AG20443 (cell line): ENCODE data around the gene PPM1N.
"Not testable (repeated sequence)": the region's sequence is repeated elsewhere in the genome, so short reads cannot be mapped to it uniquely, and the experiment has no call there.

Experiments
- DNase-seq: peaks from one replicate; pipeline ENCODE4 v3.0.0; 2012; ENCODE audit warnings: low spot score, mixed read lengths

Gene PPM1N

DNA sequence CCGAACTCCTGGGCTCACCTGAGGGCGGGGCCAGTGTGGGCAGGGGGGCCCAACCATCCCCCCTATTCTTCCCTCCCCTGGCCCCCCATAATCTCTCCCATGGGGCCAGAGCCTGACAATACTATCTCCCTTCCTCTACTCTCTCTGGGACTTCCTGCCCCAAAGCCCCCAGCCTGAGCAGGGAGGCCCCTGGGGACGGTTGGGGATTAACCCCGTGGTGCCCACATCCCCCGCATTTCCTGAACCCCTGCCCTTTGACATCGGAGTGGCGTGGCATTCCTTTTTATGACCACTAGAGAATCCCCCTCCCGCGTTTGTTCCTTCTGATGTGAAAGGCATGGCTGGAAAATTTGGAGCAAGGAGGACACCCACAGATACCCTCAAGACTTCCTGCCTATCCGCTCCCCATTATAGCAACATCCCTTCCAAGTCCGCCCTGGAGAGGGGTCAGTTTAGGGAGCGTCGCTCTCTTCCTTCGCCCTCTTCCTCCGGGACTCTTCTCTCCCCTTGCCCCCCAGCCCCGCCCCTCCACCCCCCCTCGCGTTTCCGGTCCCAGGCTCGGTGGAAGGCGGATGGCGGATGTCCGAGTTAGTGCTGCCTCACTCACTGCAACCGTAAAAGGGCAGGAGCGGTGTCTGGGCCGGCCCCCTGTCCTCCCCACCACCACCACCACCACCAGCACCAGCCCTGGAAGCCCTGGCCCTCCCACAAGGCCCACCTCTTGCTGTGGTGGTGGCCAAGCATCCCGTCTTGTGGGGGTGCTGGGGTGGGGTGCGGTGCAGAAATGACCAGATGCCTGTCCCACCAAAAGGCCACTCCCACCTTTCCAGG lies 10.8 kb downstream of the PPM1N start:
- DNase-seq: peak; percentile 87

DNA sequence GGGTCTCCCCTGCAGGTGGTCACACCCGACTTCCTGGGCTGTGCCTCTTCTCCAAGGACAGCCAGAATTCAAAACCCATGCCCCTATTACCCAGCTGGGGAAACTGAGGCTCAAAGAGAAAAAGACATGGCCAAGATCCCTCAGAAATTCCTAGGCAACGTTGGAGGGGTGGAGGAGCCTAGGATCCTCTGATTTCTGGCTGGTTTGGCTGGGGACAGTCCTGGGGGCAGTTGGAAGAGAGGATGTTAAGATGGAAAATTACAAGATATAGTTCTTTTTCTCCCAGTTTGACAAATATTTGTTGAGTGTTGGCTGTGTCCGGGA lies 11.4 kb downstream of the PPM1N start:
- DNase-seq: no peak

DNA sequence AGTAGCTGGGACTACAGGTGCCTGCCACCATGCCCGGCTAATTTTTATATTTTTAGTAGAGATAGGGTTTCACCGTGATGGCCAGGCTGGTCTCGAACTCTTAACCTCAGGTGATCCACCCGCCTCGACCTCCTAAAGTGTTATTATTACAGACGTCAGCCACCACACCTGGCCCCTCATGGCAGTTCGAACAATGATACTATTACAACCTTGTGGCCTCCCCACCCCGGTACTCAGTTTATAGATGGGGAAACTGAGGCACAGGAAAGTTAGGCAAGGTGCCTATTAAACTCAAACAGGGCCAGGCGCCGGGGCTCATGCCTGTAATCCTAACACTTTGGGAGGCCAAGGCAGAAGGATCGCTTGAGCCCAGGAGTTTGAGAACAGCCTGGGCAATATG lies 12.1 kb downstream of the PPM1N start:
- not testable (repeated sequence) for DNase-seq

DNA sequence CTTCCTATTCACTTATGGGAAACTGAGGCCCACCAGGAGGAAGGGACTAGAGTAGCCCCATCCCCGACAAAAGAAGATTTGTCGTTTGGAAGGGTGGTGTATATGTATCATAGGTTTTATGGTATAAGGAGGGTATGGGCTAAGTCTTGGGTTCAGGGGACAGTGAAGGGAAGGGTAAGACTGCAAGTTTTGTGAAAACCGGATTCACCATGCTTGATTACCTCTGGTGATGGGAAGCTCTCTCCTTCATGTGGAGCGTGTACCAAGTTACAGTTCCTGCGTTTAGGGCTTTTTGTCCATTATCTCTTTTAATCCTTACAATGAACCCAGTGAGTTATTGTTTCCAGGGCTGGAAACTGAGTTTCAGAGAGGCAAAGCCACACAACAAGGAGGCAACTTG lies 12.8 kb downstream of the PPM1N start:
- no peak for DNase-seq

DNA sequence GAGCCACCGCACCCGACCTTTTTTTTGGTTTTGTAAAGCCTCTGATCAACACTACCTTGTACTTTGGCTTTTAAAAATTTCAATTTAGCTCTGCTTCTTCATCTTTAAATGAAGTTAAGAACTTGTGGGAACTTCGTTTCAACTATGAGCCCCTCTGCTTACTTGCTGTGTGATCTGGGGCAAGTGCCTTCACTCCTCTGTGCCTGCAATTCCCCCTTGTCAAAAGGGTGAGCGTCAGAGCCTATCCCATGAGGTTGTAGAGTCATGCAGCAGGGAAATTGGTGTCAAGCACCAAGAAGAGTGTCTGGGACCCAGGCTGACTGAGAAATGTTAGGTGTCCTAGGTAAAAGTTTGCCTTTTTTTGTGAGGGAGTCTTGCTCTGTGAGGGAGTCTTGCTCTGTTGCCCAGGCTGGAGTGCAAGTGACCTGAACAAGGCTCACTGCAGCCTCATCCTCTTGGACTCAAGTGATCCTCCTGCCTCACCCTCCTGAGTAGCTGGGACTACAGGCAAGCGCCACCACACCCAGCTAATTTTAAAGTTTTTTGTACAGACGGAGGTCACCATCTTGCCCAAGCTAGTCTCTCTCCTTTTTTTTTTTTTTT lies 14.7 kb downstream of the PPM1N start:
- no peak for DNase-seq

DNA sequence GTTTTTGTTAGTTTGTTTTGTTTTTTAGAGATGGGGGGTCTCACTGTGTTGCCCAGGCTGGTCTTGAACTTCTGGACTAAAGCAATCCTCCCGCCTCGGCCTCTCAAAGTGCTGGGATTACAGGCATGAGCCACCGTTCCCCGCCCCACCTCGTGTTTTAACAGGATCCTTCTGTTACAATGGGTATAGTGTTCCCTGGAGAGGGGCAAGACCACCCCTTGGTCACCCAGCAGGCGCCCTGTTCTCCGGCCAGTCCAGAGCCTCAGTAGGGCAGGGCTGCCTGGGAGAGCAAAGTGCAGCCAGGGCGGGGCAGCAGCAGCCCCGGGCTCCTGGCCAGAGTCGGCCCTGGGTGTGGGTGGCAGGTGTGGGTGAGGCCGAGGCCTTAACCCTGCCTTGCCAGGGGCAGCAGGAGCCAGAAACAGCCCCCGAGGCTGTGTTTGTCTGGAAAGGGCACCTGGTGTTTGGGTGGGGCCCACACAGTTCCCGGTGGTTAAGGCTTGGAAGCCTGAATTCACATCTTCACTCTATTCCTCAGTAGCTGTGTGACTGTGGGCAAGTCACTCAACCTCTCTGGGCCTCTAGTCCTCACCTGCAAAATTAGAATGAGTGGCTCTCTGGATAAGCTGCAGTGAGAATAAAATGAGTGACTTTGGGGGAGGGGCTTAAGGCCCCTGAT lies 16.3 kb downstream of the PPM1N start:
- DNase-seq: no peak

DNA sequence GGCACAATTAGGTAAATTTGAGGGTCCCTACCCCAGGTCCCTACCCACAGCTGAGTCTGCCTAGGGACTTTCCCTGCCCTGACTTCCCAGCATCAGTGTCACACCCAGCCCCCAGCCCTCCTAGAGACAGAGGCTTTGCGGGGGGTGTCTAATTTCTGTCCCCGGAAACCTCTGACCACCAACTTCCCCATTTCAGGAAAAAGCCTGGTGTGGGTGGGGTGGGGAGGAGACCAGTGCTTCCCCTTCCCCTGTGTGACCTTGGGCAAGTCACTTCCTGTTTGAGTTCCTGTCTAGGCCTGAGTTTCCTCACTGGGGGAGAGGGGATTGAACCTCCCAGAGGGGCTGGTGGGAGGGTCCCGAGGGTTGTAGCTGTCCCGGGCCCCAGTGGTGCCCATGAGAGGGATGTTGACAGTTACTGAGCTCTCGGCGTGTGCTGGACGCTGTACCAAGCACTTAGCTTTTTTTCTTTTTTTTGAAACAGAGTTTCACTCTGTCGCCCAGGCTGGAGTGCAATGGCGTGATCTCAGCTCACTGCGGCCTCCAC lies 16.9 kb downstream of the PPM1N start:
- DNase-seq: no peak

DNA sequence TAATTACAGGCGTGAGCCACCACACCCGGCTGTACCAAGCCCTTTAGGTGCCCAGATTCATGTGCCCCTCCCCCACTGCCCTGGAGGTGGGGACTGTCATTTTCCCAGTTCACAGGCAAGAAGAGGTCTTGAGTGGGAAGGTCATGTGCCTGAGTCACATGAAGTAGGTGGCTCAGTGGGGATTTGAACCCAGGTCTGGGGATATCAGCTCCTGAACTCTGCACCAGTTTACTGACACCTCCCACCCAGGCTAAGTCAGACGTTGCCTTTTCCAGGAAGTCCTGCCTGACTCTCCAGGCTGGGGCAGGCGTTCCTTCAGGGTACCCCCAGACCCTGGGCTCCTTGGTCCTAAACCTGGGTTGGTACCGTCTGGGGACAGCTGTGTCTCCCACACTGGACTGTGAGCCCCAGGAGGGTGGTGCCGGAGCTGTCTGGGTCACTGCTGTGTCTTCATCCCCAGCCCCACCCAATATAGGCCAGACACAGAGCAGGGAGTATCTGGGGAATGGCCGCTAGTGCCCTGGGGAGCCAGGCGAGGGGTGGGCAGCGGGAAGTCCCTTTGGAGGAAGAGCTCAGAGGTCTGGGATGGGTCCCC lies 17.7 kb downstream of the PPM1N start:
- no peak for DNase-seq

DNA sequence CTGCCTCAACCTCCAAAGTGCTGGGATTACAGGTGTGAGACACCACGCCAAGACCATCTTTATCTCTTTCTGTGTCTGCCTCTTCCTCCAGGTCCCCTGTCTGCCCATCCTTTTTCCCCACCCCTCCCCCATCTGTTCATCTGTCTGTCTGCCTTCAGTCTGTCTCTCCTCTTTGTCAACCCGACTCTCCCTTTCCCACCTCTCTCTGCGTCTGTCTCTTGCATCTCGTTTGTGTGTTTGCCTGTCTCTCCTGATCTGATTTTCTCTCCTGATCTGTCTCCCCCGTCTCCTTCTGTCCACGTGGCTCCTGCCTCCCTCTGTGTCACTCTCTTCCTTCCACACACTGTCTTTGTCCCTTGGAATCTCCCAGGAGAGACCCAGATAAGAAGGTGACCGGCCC lies 19.0 kb downstream of the PPM1N start:
- no peak for DNase-seq

DNA sequence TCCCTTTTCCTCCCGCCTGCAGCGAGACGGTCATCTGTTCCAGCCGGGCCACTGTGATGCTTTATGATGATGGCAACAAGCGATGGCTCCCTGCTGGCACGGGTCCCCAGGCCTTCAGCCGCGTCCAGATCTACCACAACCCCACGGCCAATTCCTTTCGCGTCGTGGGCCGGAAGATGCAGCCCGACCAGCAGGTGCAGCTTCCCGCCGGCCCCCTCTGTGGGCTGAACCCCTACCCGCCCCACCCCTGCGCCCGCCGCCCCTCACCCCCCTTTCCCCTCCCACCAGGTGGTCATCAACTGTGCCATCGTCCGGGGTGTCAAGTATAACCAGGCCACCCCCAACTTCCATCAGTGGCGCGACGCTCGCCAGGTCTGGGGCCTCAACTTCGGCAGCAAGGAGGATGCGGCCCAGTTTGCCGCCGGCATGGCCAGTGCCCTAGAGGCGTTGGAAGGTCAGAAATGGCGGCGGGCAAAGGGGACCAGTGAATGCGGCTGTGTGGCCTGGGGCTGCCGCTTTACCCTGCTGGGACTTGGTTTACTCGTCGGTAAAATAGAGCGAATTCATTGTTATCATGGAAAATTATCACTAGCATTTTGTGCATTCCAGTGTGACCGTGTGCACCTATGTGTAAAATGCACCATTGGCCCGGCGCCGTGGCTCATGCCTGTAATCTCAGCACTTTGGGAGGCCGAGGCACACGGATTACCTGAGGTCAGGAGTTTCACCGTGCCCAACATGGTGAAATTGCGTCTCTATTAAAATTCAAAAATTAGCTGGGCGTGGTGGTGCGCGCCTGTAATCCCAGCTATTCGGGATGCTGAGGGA lies 19.6 kb downstream of the PPM1N start:
- DNase-seq: no peak

DNA sequence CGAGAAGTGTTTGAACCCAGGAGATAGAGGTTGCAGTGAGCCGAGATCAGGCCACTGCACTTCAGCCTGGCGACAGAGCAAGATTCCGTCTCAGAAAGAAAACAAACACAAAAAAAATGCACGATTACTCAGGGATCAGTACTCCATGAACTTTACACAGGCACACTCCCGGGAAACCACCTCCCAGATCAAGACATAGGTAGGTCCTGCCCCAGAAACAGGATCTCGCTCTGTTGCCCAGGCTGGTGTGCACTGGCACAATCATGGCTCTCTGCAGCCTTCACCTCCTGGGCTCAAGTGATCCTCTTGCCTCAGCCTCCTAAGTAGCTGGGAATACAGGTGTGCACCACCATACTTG lies 20.2 kb downstream of the PPM1N start:
- no peak for DNase-seq

DNA sequence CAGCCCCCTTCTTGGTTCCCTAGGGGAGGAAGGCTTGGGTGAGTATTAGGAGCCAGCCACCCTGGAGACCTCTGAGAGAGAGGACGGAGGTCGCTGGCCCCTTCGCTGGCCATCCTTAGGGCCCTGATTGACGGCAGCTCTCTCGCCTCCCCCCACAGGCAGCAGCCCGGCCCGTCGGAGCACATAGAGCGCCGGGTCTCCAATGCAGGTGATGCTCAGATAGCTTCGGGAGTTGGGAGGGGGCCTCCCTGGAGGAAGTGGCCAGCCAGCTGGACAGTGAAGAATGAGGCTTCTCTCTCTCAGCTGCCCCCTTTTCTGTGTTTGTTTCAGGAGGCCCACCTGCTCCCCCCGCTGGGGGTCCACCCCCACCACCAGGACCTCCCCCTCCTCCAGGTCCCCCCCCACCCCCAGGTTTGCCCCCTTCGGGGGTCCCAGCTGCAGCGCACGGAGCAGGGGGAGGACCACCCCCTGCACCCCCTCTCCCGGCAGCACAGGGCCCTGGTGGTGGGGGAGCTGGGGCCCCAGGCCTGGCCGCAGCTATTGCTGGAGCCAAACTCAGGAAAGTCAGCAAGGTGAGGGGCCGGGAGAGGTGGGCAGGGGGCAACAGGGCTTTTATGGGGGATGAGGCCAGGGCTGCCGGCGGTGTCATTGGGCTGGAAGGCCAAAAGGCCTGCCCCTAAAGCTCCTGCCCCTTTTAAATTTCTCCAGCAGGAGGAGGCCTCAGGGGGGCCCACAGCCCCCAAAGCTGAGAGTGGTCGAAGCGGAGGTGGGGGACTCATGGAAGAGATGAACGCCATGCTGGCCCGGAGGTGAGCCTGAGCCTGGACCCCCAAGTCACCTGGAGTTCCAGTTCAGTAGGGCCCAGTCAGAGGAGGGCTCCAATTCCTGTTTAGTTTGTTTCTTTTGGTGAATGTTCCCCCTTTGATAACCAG lies 24.0 kb downstream of the PPM1N start:
- no peak for DNase-seq

DNA sequence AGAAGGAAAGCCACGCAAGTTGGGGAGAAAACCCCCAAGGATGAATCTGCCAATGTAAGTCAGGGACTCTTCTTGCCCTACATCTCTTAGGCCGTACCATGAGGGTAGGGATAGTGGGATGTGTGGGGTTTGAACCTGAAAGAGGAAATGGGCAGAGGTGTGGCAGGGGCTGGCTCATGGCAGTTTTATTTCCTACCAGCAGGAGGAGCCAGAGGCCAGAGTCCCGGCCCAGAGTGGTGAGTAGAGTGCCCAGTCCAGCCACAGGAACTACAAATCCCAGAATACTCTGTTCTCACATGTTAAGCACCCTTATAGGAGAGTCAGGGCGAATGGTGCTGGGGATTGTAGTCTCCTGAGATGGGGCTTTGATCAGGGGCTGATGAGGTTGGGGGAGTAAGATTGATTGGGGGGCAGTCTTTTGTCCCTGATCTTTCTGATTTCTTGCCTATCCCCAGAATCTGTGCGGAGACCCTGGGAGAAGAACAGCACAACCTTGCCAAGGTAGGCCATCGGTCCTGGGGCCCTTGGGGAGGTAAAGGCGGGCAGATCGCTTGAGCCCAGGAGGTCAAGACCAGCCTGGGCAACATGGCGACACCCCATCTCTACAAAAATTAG lies 25.5 kb downstream of the PPM1N start:
- DNase-seq: peak; percentile 90

DNA sequence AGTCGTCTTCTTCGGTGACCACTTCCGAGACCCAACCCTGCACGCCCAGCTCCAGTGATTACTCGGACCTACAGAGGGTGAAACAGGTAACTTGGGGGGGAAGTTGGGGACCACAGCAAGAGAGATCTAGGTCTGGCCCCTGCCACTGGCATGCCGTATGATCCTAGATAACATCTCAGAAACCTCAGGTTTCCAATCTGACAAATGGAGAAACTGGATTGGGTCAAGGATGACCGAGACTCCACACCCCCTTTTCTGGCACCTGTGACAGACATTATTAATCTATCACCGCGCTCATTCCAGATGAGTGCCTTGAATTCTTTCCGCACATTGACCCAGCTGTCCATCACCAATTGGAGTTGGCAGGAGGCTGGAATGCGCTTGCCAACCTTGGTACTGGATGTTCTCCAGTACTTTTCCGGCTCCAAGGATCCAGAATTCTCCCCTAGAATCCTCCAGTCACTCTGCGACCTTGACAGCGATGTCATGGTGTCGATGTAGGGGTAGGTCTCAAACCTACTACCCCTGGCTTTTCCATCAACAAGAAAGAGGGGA lies 26.4 kb downstream of the PPM1N start:
- no peak for DNase-seq

DNA sequence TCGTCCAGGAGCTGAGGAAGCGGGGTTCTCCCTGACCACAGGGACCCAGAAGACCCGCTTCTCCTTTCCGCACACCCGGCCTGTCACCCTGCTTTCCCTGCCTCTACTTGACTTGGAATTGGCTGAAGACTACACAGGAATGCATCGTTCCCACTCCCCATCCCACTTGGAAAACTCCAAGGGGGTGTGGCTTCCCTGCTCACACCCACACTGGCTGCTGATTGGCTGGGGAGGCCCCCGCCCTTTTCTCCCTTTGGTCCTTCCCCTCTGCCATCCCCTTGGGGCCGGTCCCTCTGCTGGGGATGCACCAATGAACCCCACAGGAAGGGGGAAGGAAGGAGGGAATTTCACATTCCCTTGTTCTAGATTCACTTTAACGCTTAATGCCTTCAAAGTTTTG lies 27.9 kb downstream of the PPM1N start:
- DNase-seq: peak; percentile 78

DNA sequence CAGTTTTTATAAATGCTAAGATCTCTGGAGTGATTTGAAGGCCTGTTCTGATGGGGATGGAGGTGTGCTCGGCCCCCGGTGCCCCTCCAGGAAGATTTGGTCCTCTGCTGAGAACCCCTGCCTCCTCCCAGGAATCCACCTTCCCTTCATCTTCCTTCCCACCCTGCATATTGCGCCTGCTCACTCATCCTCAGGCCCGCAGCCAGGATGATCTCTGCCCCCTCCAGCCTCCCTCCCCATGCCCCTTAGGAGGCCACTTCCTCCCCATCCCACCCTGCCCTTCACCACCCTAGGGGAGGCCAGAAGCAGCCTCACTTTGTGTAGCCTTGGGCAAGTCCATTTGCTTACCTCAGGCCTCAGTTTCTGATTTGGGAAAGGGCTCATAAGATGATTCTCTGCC lies 28.7 kb downstream of the PPM1N start:
- no peak for DNase-seq

DNA sequence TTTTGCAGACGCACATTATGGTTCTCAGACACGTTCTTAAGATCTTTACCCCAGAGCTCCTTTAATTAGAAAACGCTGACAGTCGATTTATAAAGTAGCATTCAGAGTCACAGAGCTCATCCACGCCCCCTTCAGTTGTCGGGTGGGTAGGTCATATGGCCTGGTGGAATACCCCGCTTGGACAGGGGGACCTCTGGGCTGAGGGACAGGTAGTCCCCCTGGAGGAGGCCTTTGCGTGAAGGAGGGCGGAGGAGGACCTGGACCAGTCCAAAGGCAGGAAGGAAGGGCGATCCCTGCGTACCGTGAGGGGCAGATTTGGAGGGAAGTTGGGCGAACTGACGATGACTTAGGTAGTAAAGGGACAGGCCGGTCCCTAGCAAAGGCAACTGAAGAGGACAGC lies 29.5 kb downstream of the PPM1N start:
- no peak for DNase-seq

DNA sequence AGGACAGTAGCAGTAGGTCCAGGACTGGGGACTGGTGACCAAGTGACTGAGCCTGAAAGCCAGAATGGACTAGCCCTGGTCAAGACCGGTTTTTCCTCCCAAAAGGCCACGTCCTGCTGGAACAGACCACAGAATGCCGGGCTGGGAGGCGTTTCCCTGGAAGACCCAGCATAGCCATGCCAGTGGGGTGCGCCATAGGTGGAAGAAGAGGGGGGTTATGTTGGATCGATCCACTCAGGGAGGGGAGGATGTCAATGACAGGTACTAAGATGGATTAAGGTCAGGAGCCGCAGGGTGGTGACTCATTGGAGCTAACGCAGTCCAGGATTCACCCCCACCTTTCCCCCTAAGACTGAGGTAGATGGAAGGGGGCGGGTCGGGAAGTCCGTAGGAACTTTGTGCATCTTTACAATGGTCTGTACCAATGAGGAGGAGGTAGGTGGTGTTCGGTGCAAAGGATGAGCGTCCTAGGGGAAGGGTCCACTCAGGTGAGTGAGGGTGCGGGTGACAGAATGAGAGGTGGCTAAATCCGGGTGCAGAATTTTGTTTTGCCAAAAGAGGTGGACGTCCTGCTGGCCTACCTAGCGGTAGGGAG lies 30.0 kb downstream of the PPM1N start:
- peak; percentile 30 for DNase-seq

DNA sequence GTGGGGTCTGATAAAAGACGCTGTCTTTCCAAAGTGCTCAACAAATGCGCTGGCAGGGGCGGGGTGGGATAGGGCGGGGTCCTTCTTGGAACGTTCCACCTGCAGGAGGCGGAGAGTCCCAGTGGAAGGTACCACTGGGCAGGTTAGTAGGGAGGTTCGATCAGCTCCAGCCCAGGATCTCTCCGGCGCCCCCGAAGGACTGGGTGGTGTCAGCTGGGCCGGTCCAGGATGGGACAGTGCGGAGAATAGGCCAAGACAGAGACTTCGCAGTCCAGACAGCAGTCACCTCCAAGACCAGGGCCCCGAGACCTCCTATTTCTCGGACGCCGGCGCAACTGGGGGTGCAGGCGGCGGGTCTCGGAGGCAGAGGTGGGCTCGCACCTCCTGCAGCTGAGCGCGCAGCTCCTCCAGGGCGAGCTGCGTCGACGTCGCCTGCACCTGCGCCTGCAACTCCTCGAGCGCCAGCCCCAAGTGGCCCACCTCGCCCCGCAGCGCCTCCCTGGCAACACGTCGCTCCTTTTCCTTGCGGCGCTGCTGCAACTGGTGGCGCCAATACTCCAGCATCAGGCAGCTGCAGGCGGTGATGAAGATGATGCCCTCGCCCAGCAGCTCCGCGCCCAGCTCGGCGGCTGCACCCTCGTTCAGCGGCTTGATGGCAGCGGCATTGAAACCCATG lies 30.6 kb downstream of the PPM1N start:
- peak; percentile 39 for DNase-seq
